HCT116 (cell line): Measurements from ENCODE around the gene APBB2. TPM values are rescaled to one million over a fixed set of nuclear protein-coding genes. Genes with fewer than 3 reads are reported as not detected.
A peak's percentile ranks its signal among the peaks of the same experiment; 100 is the strongest.

ENCODE experiments used
- ATAC-seq: fragments of 200-7000 bp; cut with Tn5 transposase; 2 replicates; pipeline ENCODE4 v1.9.1; 2020; ENCODE audit warnings: mild to moderate bottlenecking, moderate library complexity
- BruUV-seq: library from RNA; stranded (reverse); fragments of 400-500 nt; replicated peaks from 2 replicates; lab custom pipeline; 2021; lab: Mats Ljungman, UMichigan
- CTCF ChIA-PET: fragments of 300-600 bp; sonication (Branson Sonifier 250); formaldehyde crosslinking; loops from one replicate; lab custom pipeline; 2021; ENCODE audit warnings: antibody characterized with exemption; lab: Charles Lee
- POLR2A ChIA-PET: fragments of 300-600, 350-600 bp; sonication (Branson Sonifier 250); formaldehyde crosslinking; loops from one replicate; lab custom pipeline; 2021; ENCODE audit warnings: antibody characterized with exemption; lab: Charles Lee
- RAD21 ChIA-PET, 2 experiments: fragments of 300-600 bp; sonication (Branson Sonifier 250); formaldehyde crosslinking; loops; one replicate each; lab custom pipeline; 2023; ENCODE audit warnings: low total read pairs in 2 of 2; ENCODE audit not compliant: uncharacterized antibody in 2 of 2, unreplicated experiment in 2 of 2, low non-redundant PET in 1 of 2; lab: Charles Lee
- DNase-seq: peaks from one replicate; pipeline ENCODE4 v3.0.0-alpha.2; 2010; ENCODE audit warnings: low read depth, low spot score
- H2AFZ ChIP-seq: fragments of 200-600 bp; shearing (Covaris generic), sonication (generic); 2 replicates; pipeline ENCODE4 v1.6.1; 2017; ENCODE audit warnings: low read depth, mixed run types, mixed read lengths, antibody characterized with exemption, low read length; ENCODE audit not compliant: poor library complexity, severe bottlenecking
- H3K27ac ChIP-seq: 2 replicates; pipeline ENCODE4 v1.5.1; 2012; ENCODE audit warnings: low read depth, low read length
- H3K27me3 ChIP-seq: fragments of 200-600 bp; sonication (generic); 2 replicates; pipeline ENCODE4 v1.6.1; 2016; ENCODE audit warnings: mixed run types, low read length, mixed read lengths; ENCODE audit not compliant: insufficient read depth
- H3K36me3 ChIP-seq, 2 experiments: fragments of 200-500 bp in 1 of 2; fragments of 200-600 bp in 1 of 2; sonication (Bioruptor generic) in 1 of 2; sonication (generic) in 1 of 2; 2 replicates each; pipeline versions ENCODE4 v1.5.1 to v1.6.1; 2014 to 2016; ENCODE audit warnings: low read length in 2 of 2, inconsistent platforms in 1 of 2, mixed read lengths in 1 of 2, mixed run types in 1 of 2; ENCODE audit not compliant: insufficient read depth in 2 of 2, control insufficient read depth in 1 of 2
- H3K4me1 ChIP-seq, 2 experiments: fragments of 200-600 bp in 1 of 2; sonication (generic) in 1 of 2; 2 replicates each; pipeline versions ENCODE4 v1.5.1 to v1.6.1; 2012 to 2017; ENCODE audit warnings: low read length in 2 of 2, inconsistent platforms in 1 of 2, mild to moderate bottlenecking in 1 of 2, mixed read lengths in 1 of 2, mixed run types in 1 of 2, moderate library complexity in 1 of 2; ENCODE audit not compliant: insufficient read depth in 2 of 2, control insufficient read depth in 1 of 2
- H3K4me2 ChIP-seq: fragments of 200-600 bp; sonication (generic); 2 replicates; pipeline ENCODE4 v1.6.1; 2017; ENCODE audit warnings: mixed run types, low read length, mixed read lengths
- H3K4me3 ChIP-seq, 2 experiments: fragments of 200-600 bp in 1 of 2; sonication (generic) in 1 of 2; replicated peaks in 1 of 2; 2 replicates each; pipeline ENCODE4 v1.5.1; 2011 to 2016; ENCODE audit warnings: low read length in 2 of 2, control low read depth in 1 of 2, low read depth in 1 of 2, mild to moderate bottlenecking in 1 of 2, mixed read lengths in 1 of 2, mixed run types in 1 of 2
- H3K79me2 ChIP-seq: fragments of 200-600 bp; sonication (generic); 2 replicates; pipeline ENCODE4 v1.6.1; 2017; ENCODE audit warnings: mild to moderate bottlenecking, mixed run types, low read length, moderate library complexity, mixed read lengths; ENCODE audit not compliant: insufficient read depth
- H3K9ac ChIP-seq: fragments of 200-600 bp; sonication (generic); 2 replicates; pipeline ENCODE4 v1.6.1; 2016; ENCODE audit warnings: low read length, mixed read lengths
- H3K9me2 ChIP-seq: fragments of 200-600 bp; sonication (generic), shearing (Covaris generic); 2 replicates; pipeline ENCODE4 v1.6.1; 2017; ENCODE audit warnings: mixed run types, mild to moderate bottlenecking, moderate library complexity; ENCODE audit not compliant: insufficient read depth
- H3K9me3 ChIP-seq, 2 experiments: fragments of 200-500 bp in 1 of 2; fragments of 200-600 bp in 1 of 2; sonication (Bioruptor generic) in 1 of 2; sonication (generic) in 1 of 2; 2 replicates each; pipeline ENCODE4 v1.6.1; 2014 to 2017; ENCODE audit warnings: low read length in 2 of 2, mixed read lengths in 2 of 2, inconsistent platforms in 1 of 2, low read depth in 1 of 2, mild to moderate bottlenecking in 1 of 2, mixed run types in 1 of 2, moderate library complexity in 1 of 2; ENCODE audit not compliant: control insufficient read depth in 1 of 2, insufficient read depth in 1 of 2
- H4K20me1 ChIP-seq: fragments of 200-600 bp; sonication (generic), shearing (Covaris generic); 2 replicates; pipeline ENCODE4 v1.6.1; 2017; ENCODE audit warnings: mixed run types, mild to moderate bottlenecking, moderate library complexity; ENCODE audit not compliant: insufficient read depth
- CBX3 ChIP-seq: IDR thresholded peaks from 2 replicates; pipeline ENCODE4 v1.6.1; 2012; ENCODE audit warnings: low read depth
- CTCF ChIP-seq, 3 experiments: fragments of 200-600 bp in 1 of 3; sonication (generic) in 1 of 3; IDR thresholded peaks in 2 of 3; conservative IDR thresholded peaks in 1 of 3; 2 replicates each; pipeline ENCODE4 v1.5.1; 2012 to 2017; ENCODE audit warnings: low read depth in 2 of 3, low read length in 2 of 3, antibody characterized with exemption in 1 of 3, borderline replicate concordance in 1 of 3, control low read depth in 1 of 3, mild to moderate bottlenecking in 1 of 3, mixed read lengths in 1 of 3, mixed run types in 1 of 3, moderate library complexity in 1 of 3; ENCODE audit not compliant: insufficient read depth in 1 of 3
- EGR1 ChIP-seq: IDR thresholded peaks from 2 replicates; pipeline ENCODE4 v1.6.1; 2012; ENCODE audit warnings: low read depth
- ELF1 ChIP-seq: IDR thresholded peaks from 2 replicates; pipeline ENCODE4 v1.6.1; 2012; ENCODE audit warnings: low read depth, borderline replicate concordance
- EZH2 ChIP-seq: fragments of 200-600 bp; sonication (generic); IDR thresholded peaks from 2 replicates; pipeline ENCODE4 v1.6.1; 2017; ENCODE audit warnings: antibody characterized with exemption, mixed run types
- EZH2phosphoT487 ChIP-seq: fragments of 200-600 bp; IDR thresholded peaks from 2 replicates; pipeline ENCODE4 v1.6.1; 2018; ENCODE audit warnings: antibody characterized with exemption, borderline replicate concordance
- FOSL1 ChIP-seq: IDR thresholded peaks from 2 replicates; pipeline ENCODE4 v1.6.1; 2012; ENCODE audit warnings: low read depth
- MAX ChIP-seq: IDR thresholded peaks from 2 replicates; pipeline ENCODE4 v1.6.1; 2012
- POLR2AphosphoS5 ChIP-seq: IDR thresholded peaks from 2 replicates; pipeline ENCODE4 v1.6.1; 2011; ENCODE audit warnings: mild to moderate bottlenecking, low read depth, low read length, moderate library complexity
- RAD21 ChIP-seq: IDR thresholded peaks from 2 replicates; pipeline ENCODE4 v1.6.1; 2012; ENCODE audit warnings: low read depth, mild to moderate bottlenecking
- SIN3A ChIP-seq: IDR thresholded peaks from 2 replicates; pipeline ENCODE4 v1.6.1; 2012; ENCODE audit warnings: low read depth
- SP1 ChIP-seq: IDR thresholded peaks from 2 replicates; pipeline ENCODE4 v1.6.1; 2012; ENCODE audit warnings: low read depth
- SRF ChIP-seq: IDR thresholded peaks from 2 replicates; pipeline ENCODE4 v1.6.1; 2012; ENCODE audit warnings: low read depth
- TCF7L2 ChIP-seq: IDR thresholded peaks from 2 replicates; pipeline ENCODE4 v1.7.0; 2011; ENCODE audit warnings: borderline replicate concordance, inconsistent platforms; ENCODE audit not compliant: insufficient read depth, insufficient read length; ENCODE audit errors: extremely low read depth
- YY1 ChIP-seq: IDR thresholded peaks from 2 replicates; pipeline ENCODE4 v1.6.1; 2011; ENCODE audit warnings: low read length, low read depth, moderate library complexity, mild to moderate bottlenecking; ENCODE audit not compliant: insufficient replicate concordance; ENCODE audit errors: extremely low read depth
- ZBTB33 ChIP-seq: IDR thresholded peaks from 2 replicates; pipeline ENCODE4 v1.6.1; 2011; ENCODE audit warnings: mild to moderate bottlenecking, low read length, moderate library complexity; ENCODE audit not compliant: insufficient replicate concordance; ENCODE audit errors: extremely low read depth
- ZFX ChIP-seq: fragments of 450-650 bp; IDR thresholded peaks from 2 replicates; pipeline ENCODE4 v1.6.1; 2017
- ZNF274 ChIP-seq: fragments of 200-500 bp; sonication (Bioruptor generic); IDR thresholded peaks from 2 replicates; pipeline ENCODE4 v1.6.1; 2014; ENCODE audit warnings: mild to moderate bottlenecking, low read depth, low read length, inconsistent platforms
- intact Hi-C: fragments of 100-400 bp; cut with micrococcal nuclease; formaldehyde crosslinking; loops from 2 replicates; pipeline ENCODE4 v1.10.0; 2022
- total RNA-seq: library from RNA; stranded (reverse); gene quantifications from one replicate; pipeline ENCODE4 v1.2.1, GENCODE V29; 2021; ENCODE audit not compliant: unreplicated experiment

APBB2 gene
- total RNA-seq, 1 experiment from 2014 or later, result 72.5 TPM

- CTCF ChIA-PET, result interaction anchor here (2.3 kb wide), 1 partner anchor 14 kb away, joined by 7 read pairs; no protein-coding TSS in a partner anchor
- BruUV-seq, result TSS peak; percentile 41
- Histone ChIP-seq H3K36me3 (no peaks in the 10 kb centered on the region), H3K9ac (peak overlapping the region; percentile 42), H3K9me2 (no peaks in the 10 kb centered on the region), H3K27ac (peak overlapping the region; percentile 19; the same call in 1 of the 2 replicates), H3K4me3 (peak overlapping the region in 1 of 2 experiments; percentile 19; a peak in 2 of 4 replicates), H3K79me2 (peaks cover 59% of the 10 kb centered on the region), H3K27me3 (no peaks in the 10 kb centered on the region), H2AFZ (no peak overlapping the region), H3K9me3 (no peaks in the 10 kb centered on the region), H3K4me2 (peak overlapping the region; percentile 66), H3K4me1 (peaks cover 47 to 61% of the 10 kb centered on the region in 2 experiments), H4K20me1 (no peaks in the 10 kb centered on the region)
- peak; percentile 63 for ATAC-seq
- RAD21 ChIA-PET, result no interaction called here
- POLR2A ChIA-PET, result interaction anchor here (0.6 to 1.1 kb wide), 2 partner anchors 157 to 170 kb away, joined by 4 to 6 read pairs; no protein-coding TSS in a partner anchor
- intact Hi-C loops, result loop anchor here (5.0 kb wide), 1 partner anchor 172 kb away; no protein-coding TSS in a partner anchor
- DNase-seq, result peak; percentile 73
- peak; percentile 58; the same call in 1 of the 2 replicates for TF ChIP-seq CBX3
- no peak for TF ChIP-seq ZNF274
- TF ChIP-seq POLR2AphosphoS5, result peak; percentile 43; the same call in 1 of the 2 replicates
- TF ChIP-seq SRF, result peak; percentile 89
- TF ChIP-seq SP1, result peak; percentile 86
- no peak for TF ChIP-seq EGR1
- no peak for TF ChIP-seq CTCF (IDR thresholded peaks at IDR 0.05 in 2 of 3, conservative IDR thresholded peaks at IDR 0.05 in 1 of 3; ENCODE audit: borderline replicate concordance in 1 of 3, insufficient read depth in 1 of 3, low read depth in 2 of 3, low read length in 2 of 3)
- 0 out of 2 replicates have a peak, but pooled peaks have one; percentile 22 for TF ChIP-seq MAX
- TF ChIP-seq ELF1, result no peak
- no peak for TF ChIP-seq SIN3A
- TF ChIP-seq ZFX, result no peak
- peak; percentile 10 for TF ChIP-seq YY1
- TF ChIP-seq RAD21, result peak; percentile 21; the same call in 1 of the 2 replicates
- peak; percentile 85 for TF ChIP-seq FOSL1
- TF ChIP-seq EZH2, result no peak
- TF ChIP-seq EZH2phosphoT487, result no peak
- no peak for TF ChIP-seq ZBTB33
- TF ChIP-seq TCF7L2, result no peak
Observed at GRCh38 chr4:40990236-40990898, 224.0 kb downstream of the APBB2 start.
